ENCODE results near the gene IQCM.

The IQCM gene

GRCh38 chr4:149785696-149786431, 29.8 kb downstream of the IQCM start:
- H2AK5ac ChIP-seq (ENCODE audit: low read length, severe bottlenecking): no peak overlapping the region
- H3K4me3 ChIP-seq (ENCODE audit: insufficient read depth in 1 of 2, low read depth in 1 of 2, low read length in 2 of 2): no peak overlapping the region
- no peak overlapping the region for H3K4ac ChIP-seq (ENCODE audit: low read depth in 1 of 2, low read length in 2 of 2)
- no peak overlapping the region for H3K27ac ChIP-seq (ENCODE audit: low read length, poor library complexity, severe bottlenecking)
- DNase-seq: no peak
- no CpG with 5 or more reads among the region's 1 CpG for WGBS
- no peaks in the 10 kb centered on the region for H3K9me3 ChIP-seq (ENCODE audit: control insufficient read depth, low read length)
- H3K36me3 ChIP-seq (ENCODE audit: control insufficient read depth in 1 of 2, insufficient read depth in 2 of 2, low read depth in 1 of 2, low read length in 2 of 2): no peaks in the 10 kb centered on the region
- no peak overlapping the region for H3K4me2 ChIP-seq (ENCODE audit: low read length, poor library complexity, severe bottlenecking)
- no peak overlapping the region for H2BK5ac ChIP-seq (ENCODE audit: low read depth, low read length, poor library complexity, severe bottlenecking)
- H3K4me1 ChIP-seq (ENCODE audit: control insufficient read depth, insufficient read depth, low read depth, low read length): no peaks in the 10 kb centered on the region
- no peaks in the 10 kb centered on the region for H3K27me3 ChIP-seq (ENCODE audit: control insufficient read depth in 1 of 2, insufficient read depth in 1 of 2, low read length in 2 of 2)
- H2BK15ac ChIP-seq (ENCODE audit: low read depth, poor library complexity, severe bottlenecking): no peak overlapping the region
- no peak overlapping the region for H3K23ac ChIP-seq (ENCODE audit: low read length in 2 of 2)
- no peak overlapping the region for H4K8ac ChIP-seq (ENCODE audit: low read length)
- H3K9ac ChIP-seq (ENCODE audit: low read length): no peak overlapping the region
- H3K14ac ChIP-seq (ENCODE audit: low read length in 2 of 2): no peak overlapping the region
- no peaks in the 10 kb centered on the region for H3K79me1 ChIP-seq (replicated peaks; ENCODE audit: low read length, poor library complexity, severe bottlenecking)
- H2BK120ac ChIP-seq (ENCODE audit: low read depth, low read length): no peak overlapping the region
- H2AFZ ChIP-seq (ENCODE audit: low read depth, low read length): no peak overlapping the region
- no peak overlapping the region for H2BK12ac ChIP-seq (ENCODE audit: low read length in 2 of 2)
- H4K91ac ChIP-seq (ENCODE audit: low read length): no peak overlapping the region
- H3K18ac ChIP-seq (ENCODE audit: low read depth in 1 of 2, low read length in 2 of 2): no peak overlapping the region

- Histone ChIP-seq H3K79me1 (replicated peaks; ENCODE audit: low read length, poor library complexity, severe bottlenecking) (no peaks in the 10 kb centered on the region), H2BK120ac (ENCODE audit: low read depth, low read length) (no peak overlapping the region), H3K4me1 (ENCODE audit: control insufficient read depth, insufficient read depth, low read depth, low read length) (no peaks in the 10 kb centered on the region), H3K18ac (ENCODE audit: low read depth in 1 of 2, low read length in 2 of 2) (no peak overlapping the region), H3K9ac (ENCODE audit: low read length) (no peak overlapping the region), H2BK5ac (ENCODE audit: low read depth, low read length, poor library complexity, severe bottlenecking) (no peak overlapping the region), H3K27me3 (ENCODE audit: control insufficient read depth in 1 of 2, insufficient read depth in 1 of 2, low read length in 2 of 2) (no peaks in the 10 kb centered on the region), H3K23ac (ENCODE audit: low read length in 2 of 2) (no peak overlapping the region), H2AFZ (ENCODE audit: low read depth, low read length) (no peak overlapping the region), H4K8ac (ENCODE audit: low read length) (no peak overlapping the region), H3K4me2 (ENCODE audit: low read length, poor library complexity, severe bottlenecking) (no peak overlapping the region), H3K9me3 (ENCODE audit: control insufficient read depth, low read length) (no peaks in the 10 kb centered on the region), H3K4ac (ENCODE audit: low read depth in 1 of 2, low read length in 2 of 2) (no peak overlapping the region), H3K36me3 (ENCODE audit: control insufficient read depth in 1 of 2, insufficient read depth in 2 of 2, low read depth in 1 of 2, low read length in 2 of 2) (no peaks in the 10 kb centered on the region), H3K14ac (ENCODE audit: low read length in 2 of 2) (no peak overlapping the region), H4K91ac (ENCODE audit: low read length) (no peak overlapping the region), H3K27ac (ENCODE audit: low read length, poor library complexity, severe bottlenecking) (no peak overlapping the region), H2BK15ac (ENCODE audit: low read depth, poor library complexity, severe bottlenecking) (no peak overlapping the region), H3K4me3 (ENCODE audit: insufficient read depth in 1 of 2, low read depth in 1 of 2, low read length in 2 of 2) (no peak overlapping the region), H2BK12ac (ENCODE audit: low read length in 2 of 2) (no peak overlapping the region), H2AK5ac (ENCODE audit: low read length, severe bottlenecking) (no peak overlapping the region)
- peak; percentile 23 for DNase-seq
- 65% methylated on average over 1 of the region's 2 CpGs for WGBS
Measured at GRCh38 chr4:149784018-149784417, 31.6 kb downstream of the IQCM start.

- H3K4ac ChIP-seq (ENCODE audit: low read depth in 1 of 2, low read length in 2 of 2): no peak overlapping the region
- no peak overlapping the region for H3K4me3 ChIP-seq (ENCODE audit: insufficient read depth in 1 of 2, low read depth in 1 of 2, low read length in 2 of 2)
- no peak overlapping the region for H4K91ac ChIP-seq (ENCODE audit: low read length)
- no peaks in the 10 kb centered on the region for H3K36me3 ChIP-seq (ENCODE audit: control insufficient read depth in 1 of 2, insufficient read depth in 2 of 2, low read depth in 1 of 2, low read length in 2 of 2)
- H2BK15ac ChIP-seq (ENCODE audit: low read depth, poor library complexity, severe bottlenecking): no peak overlapping the region
- WGBS: 0% methylated on average over 2 of the region's 3 CpGs
- H3K27me3 ChIP-seq (ENCODE audit: control insufficient read depth in 1 of 2, insufficient read depth in 1 of 2, low read length in 2 of 2): no peaks in the 10 kb centered on the region
- H2BK120ac ChIP-seq (ENCODE audit: low read depth, low read length): no peak overlapping the region
- H3K79me1 ChIP-seq (replicated peaks; ENCODE audit: low read length, poor library complexity, severe bottlenecking): no peaks in the 10 kb centered on the region
- no peak overlapping the region for H2BK12ac ChIP-seq (ENCODE audit: low read length in 2 of 2)
- DNase-seq: peak; percentile 33
- no peak overlapping the region for H4K8ac ChIP-seq (ENCODE audit: low read length)
- no peak overlapping the region for H3K27ac ChIP-seq (ENCODE audit: low read length, poor library complexity, severe bottlenecking)
- H2BK5ac ChIP-seq (ENCODE audit: low read depth, low read length, poor library complexity, severe bottlenecking): no peak overlapping the region
- no peaks in the 10 kb centered on the region for H3K4me1 ChIP-seq (ENCODE audit: control insufficient read depth, insufficient read depth, low read depth, low read length)
- H3K23ac ChIP-seq (ENCODE audit: low read length in 2 of 2): no peak overlapping the region
- no peak overlapping the region for H3K14ac ChIP-seq (ENCODE audit: low read length in 2 of 2)
- H2AK5ac ChIP-seq (ENCODE audit: low read length, severe bottlenecking): no peak overlapping the region
- H3K9ac ChIP-seq (ENCODE audit: low read length): no peak overlapping the region
- no peak overlapping the region for H2AFZ ChIP-seq (ENCODE audit: low read depth, low read length)
- no peak overlapping the region for H3K18ac ChIP-seq (ENCODE audit: low read depth in 1 of 2, low read length in 2 of 2)
- no peaks in the 10 kb centered on the region for H3K9me3 ChIP-seq (ENCODE audit: control insufficient read depth, low read length)
- no peak overlapping the region for H3K4me2 ChIP-seq (ENCODE audit: low read length, poor library complexity, severe bottlenecking)
Measured at GRCh38 chr4:149781150-149781549, 34.5 kb downstream of the IQCM start.

- Histone ChIP-seq H3K27ac (ENCODE audit: low read length, poor library complexity, severe bottlenecking) (no peak overlapping the region), H2BK12ac (ENCODE audit: low read length in 2 of 2) (no peak overlapping the region), H3K14ac (ENCODE audit: low read length in 2 of 2) (no peak overlapping the region), H2BK15ac (ENCODE audit: low read depth, poor library complexity, severe bottlenecking) (no peak overlapping the region), H3K79me1 (replicated peaks; ENCODE audit: low read length, poor library complexity, severe bottlenecking) (no peaks in the 10 kb centered on the region), H3K4ac (ENCODE audit: low read depth in 1 of 2, low read length in 2 of 2) (no peak overlapping the region), H3K9me3 (ENCODE audit: control insufficient read depth, low read length) (no peaks in the 10 kb centered on the region), H3K27me3 (ENCODE audit: control insufficient read depth in 1 of 2, insufficient read depth in 1 of 2, low read length in 2 of 2) (no peaks in the 10 kb centered on the region), H3K9ac (ENCODE audit: low read length) (no peak overlapping the region), H3K18ac (ENCODE audit: low read depth in 1 of 2, low read length in 2 of 2) (no peak overlapping the region), H4K91ac (ENCODE audit: low read length) (no peak overlapping the region), H4K8ac (ENCODE audit: low read length) (no peak overlapping the region), H3K4me3 (ENCODE audit: insufficient read depth in 1 of 2, low read depth in 1 of 2, low read length in 2 of 2) (no peak overlapping the region), H2BK120ac (ENCODE audit: low read depth, low read length) (no peak overlapping the region), H2AFZ (ENCODE audit: low read depth, low read length) (no peak overlapping the region), H3K4me2 (ENCODE audit: low read length, poor library complexity, severe bottlenecking) (no peak overlapping the region), H2BK5ac (ENCODE audit: low read depth, low read length, poor library complexity, severe bottlenecking) (no peak overlapping the region), H3K4me1 (ENCODE audit: control insufficient read depth, insufficient read depth, low read depth, low read length) (no peaks in the 10 kb centered on the region), H2AK5ac (ENCODE audit: low read length, severe bottlenecking) (no peak overlapping the region), H3K36me3 (ENCODE audit: control insufficient read depth in 1 of 2, insufficient read depth in 2 of 2, low read depth in 1 of 2, low read length in 2 of 2) (no peaks in the 10 kb centered on the region), H3K23ac (ENCODE audit: low read length in 2 of 2) (no peak overlapping the region)
- DNase-seq: no peak
- 100% methylated on average over 2 of the region's 2 CpGs for WGBS
Measured at GRCh38 chr4:149768477-149768876, 47.2 kb downstream of the IQCM start.
